GM18870 (cell line): ENCODE results near the gene PDGFD.

Experiments used
- ATAC-seq: cut with Tn5 transposase; IDR thresholded peaks from one replicate; pipeline ENCODE4 v1.9.1; 2021; ENCODE audit warnings: moderate library complexity; ENCODE audit not compliant: unreplicated experiment

PDGFD gene

GRCh38 chr11:104095791-104096190 is 68.2 kb downstream of the PDGFD start:
- ATAC-seq, result no peak

DNA sequence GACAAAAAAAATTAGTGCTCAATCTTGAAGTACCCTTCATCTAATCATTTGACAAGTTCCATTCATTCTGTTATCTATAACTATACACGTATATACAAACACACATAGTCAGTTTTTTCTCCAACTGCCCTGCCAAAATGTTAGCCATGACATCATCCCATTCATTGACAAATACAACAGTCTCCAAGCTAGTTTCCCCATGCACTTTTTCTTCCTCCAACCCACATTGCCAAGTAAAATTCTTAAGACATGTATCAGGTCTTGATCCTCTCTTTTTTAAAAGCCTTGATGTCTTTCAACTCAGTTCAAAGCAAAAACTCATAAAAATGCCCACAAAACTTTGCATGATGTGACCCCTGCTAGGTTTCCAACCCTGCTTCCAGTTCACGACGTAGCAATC is 69.4 kb downstream of the PDGFD start:
- ATAC-seq, result no peak

DNA sequence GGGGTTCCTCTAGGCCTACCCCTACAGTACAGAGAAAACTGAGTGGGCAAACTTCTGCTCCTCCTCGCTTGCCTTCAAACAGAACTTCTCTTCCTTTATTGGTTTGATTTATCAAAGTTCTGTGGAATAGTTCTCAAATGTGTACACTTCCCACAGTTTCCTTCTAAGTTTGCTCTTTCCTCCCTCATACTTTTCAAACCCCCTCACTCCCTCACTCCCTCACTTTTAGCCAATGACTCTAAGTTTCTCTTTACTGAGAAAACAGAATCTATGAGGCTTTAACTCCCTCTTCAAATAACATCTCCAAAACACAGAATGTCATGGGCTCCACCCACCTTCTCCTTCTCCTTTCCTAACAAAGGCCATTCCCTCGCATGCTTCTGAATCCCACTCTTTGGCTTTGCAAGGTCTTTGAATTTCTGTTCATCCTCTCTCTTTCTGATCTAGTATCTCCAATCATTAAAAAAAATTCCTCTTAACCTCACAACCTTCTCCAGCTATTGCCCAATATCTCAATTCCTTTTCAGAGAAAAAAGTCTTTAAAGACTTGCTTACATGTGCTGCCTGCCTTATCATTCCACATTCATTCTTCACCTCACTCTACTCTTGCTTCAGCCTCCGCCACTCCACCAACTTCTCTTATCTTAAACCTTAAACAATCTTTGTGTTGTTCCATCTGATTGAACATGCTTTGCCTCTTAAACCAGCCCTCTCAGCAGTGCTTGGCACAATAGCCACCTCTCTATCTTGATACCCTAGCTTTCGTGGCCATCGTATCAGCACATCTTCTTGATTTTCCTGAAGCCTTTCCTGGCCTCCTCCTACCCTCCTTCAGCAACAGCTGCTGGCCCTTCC is 70.3 kb downstream of the PDGFD start:
- no peak for ATAC-seq

- no peak for ATAC-seq
Observed at GRCh38 chr11:104092744-104093143, 71.2 kb downstream of the PDGFD start.

DNA sequence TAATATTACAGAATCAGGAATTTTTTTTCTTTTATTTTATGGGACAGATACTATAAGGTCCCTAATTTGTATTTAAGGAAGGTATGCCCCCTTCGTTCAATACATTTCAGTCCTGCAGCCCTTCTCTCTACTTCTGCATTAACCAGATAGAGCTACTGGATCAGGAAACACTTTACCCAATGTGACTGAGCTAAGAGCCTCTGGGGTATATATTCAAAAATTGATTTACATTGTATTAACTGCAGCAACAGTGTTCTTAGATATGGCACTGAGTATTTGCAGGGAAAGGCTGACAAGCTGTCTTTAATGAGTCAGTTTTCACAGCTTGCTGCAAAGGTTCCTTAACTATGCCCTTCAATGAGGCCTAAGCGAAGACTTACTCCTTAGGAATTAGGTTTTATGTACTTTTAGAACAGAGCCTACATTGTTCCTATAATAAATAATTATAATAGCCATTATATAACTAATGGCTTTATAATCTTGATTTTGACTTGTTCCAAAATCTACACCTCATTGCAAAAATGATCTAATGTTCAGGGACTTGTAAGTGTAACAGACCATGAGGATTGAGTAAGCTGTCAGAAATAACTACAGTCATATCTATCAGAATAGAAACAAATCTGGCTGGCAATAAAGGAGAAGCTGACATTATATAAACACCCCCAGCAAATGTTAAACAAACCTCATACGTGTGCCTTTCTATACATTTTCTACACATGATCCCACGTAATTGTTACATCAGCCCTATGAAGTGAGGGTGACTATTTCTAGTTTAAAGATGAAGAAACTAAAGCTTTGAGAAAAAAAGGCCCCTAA is 72.5 kb downstream of the PDGFD start:
- ATAC-seq, result no peak

DNA sequence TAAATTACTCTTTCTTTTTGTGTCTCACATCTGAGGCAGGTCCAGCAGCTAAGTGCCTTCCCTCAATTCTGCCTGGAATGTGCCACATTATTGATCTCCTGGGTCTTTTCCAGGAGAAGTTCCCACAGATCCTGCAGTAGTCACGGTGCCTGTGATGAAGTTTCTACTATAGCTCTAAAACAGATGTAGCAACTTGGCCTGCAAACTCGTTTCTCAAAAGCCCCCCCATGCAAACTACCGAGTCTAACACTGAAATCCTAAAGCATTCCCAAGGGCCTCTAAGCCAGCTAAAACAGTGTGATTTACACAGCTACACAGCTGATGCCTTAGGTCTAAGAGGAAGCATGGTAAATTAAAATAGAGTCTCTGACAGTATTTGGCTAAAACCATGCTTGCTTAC is 73.2 kb downstream of the PDGFD start:
- ATAC-seq, result no peak

- ATAC-seq, result no peak
Observed at GRCh38 chr11:104089481-104089880, 74.5 kb downstream of the PDGFD start.

GRCh38 chr11:104086621-104087020 is 77.3 kb downstream of the PDGFD start:
- no peak for ATAC-seq

GRCh38 chr11:104078995-104079394 is 85.0 kb downstream of the PDGFD start:
- ATAC-seq, result no peak

GRCh38 chr11:104078245-104078644 is 85.7 kb downstream of the PDGFD start:
- ATAC-seq, result no peak

DNA sequence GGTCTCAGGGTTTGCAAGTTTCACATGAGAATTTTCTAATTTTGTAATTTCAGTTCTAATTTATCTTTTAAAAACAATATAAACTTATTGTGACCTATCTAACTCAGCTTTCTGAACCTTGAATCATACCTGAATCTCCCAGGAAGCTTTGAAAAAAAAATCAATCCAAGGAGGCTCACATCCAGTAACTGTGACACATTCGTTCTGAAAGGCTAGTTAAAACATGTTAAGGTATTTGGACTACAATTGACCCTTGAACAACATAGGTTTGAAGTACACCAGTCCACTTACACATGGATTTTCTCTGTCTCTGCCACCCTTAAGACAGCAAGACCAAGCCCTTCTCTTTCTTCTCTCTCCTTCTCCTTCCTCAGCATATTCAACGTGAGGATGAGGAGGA is 87.5 kb downstream of the PDGFD start:
- ATAC-seq, result no peak

DNA sequence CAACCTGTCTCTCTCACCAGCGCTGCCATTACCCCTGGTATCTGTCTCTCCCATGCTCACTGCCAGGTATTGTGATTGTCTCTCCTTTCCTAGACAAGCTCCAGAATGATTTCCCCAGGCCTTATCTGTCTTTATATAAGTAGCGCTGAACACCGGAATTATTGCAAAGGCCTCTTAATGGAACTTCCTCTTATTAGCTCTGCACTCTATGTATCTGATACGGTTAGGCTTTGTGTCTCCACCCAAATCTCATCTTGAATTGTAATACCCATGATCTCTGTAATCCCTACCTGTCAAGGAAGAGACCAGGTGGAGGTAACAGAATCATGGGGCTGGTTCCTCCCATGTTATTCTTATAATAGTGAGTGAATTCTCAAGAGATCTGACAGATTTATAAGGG is 88.2 kb downstream of the PDGFD start:
- no peak for ATAC-seq

GRCh38 chr11:104075091-104075490 is 88.9 kb downstream of the PDGFD start:
- no peak for ATAC-seq

DNA sequence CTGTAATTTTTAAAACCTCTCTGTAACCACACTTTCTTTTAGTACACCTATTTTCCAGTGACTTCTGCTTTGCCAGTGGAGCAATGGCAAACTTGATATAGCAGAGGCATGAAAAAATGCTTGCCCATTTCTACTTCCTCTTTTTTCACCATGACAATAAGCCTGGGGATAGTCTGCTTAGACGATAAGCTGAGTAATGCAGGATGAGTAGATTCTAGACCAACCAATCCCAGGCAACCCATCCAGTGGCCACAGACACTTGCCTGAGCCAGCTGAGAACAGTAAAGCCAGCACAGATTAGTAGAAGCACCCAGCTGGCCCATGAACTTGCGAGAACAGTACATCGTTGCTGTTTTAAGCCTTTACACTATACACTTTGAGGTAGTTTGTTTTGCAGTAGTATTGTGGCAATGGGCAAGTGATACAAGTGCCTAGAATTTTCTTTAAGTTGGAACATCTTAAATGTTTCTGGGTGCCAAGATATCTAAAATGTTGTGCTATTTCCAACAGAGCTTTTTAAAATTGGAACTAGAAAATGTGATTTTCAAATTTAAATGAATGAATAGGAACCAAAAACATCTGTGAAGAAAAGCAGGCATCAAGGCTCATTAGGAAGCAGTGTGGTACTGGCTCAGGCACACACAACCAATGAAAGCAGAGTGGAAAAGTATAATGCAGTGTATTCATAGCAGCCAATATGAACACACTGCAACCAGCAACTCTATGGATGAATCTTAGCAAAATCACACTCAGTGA is 89.8 kb downstream of the PDGFD start:
- peak; percentile 94 for ATAC-seq

DNA sequence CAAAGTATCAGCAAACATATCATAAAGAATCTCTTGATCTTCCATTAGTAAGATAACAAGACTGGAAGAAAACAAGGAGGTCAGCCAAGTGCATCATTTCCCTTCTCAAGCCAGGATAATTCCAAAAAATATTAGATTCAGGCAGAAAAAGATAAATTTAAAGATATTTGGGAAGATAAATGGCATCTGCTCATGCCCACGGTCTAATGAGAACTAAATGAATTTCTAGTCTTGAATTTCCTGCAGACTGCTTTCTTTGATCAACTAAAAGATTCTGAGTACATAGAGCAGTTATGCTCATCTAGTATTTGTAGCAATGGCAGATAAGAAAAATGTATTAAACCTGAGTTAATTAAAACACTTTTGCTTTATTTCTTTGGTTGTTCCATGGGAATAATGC is 96.4 kb downstream of the PDGFD start:
- ATAC-seq, result no peak

DNA sequence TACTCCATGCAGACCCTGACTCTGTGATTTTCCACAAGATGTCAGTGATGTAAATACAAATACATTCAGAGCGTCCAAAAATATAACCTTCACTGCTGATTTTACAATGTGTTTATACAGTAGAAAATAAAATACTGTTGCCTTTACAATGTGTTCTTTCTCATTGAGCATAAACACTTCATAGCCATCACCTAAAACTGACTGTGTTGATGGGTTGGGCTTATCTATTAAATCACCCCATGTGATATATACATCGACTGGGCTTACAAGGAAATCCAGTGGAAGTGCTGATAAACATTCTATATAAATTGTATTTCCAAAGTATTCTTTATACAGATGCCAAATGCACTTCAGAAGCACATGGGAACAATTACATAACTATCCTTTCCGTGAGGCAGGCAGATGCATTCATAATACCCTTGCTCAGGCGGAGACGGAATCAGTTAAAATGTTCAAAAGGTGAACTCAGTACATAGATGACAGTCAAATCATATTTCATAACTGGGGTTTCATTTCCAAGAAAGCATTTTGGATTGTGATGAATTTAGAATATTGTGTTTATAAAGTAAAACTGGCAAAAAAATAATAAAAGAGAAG is 99.8 kb downstream of the PDGFD start:
- ATAC-seq, result no peak

GRCh38 chr11:104061853-104062521 is 102.0 kb downstream of the PDGFD start:
- ATAC-seq, result no peak

- peak; percentile 84 for ATAC-seq
Observed at GRCh38 chr11:104060820-104061219, 103.1 kb downstream of the PDGFD start.

DNA sequence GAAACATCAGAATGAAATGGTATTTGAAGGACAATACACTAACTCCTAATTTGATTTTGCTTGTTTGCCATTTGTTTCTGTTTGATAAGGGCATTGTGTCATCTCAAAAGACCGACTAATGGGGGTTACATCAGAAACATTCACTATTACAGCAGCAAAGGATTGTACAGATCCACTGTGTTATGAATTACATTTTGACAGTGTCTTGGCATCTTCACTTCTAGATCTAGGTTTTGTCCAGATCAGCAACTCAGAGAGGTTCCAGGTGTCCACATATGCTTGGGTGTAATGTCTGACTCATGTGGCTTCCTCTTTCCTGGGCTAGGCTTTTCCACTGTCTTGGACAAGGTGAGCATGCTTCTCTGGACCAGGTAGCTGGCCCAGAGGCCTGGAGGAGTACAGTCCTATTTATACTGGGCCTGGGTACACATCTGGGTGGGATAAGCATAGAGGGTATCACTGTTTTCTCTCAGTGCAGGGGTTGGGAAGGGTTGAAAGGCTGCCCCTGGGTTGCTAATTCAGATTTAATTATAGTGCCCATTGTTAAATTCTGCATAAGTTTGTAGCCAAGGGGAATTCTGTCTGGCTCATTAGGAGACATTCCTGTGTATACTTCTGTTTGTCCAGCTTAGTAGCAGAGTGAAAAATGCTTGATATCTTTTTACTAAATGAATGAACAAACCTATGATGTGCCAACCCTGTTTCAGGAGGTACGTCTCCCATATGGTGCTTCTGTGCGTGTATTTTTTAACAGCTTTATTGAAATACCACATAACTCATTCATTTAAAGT is 103.7 kb downstream of the PDGFD start:
- ATAC-seq, result no peak

DNA sequence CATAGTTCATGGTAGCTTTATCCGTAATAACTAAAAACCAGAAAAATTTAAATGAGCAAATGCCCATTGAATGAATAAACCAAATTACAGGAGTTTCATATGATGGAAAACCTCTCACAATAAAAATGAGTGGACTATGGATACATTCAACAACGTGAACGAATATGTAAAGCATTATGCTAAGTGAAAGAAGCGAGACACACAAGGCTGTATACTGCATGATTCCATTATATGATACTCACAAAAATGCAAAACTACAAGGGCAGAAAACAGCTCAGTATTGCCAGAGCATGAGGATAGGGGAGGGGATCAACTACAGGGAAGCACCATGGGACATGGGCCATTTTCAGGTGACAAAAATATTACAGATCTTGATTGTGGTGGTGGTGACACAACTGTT is 105.3 kb downstream of the PDGFD start:
- ATAC-seq, result no peak
